ENCODE measurements around the gene SH2D3A.
"Not testable (repeated sequence)": the region's sequence is repeated elsewhere in the genome, so short reads cannot be mapped to it uniquely, and the experiment has no call there.

Gene SH2D3A

GRCh38 chr19:6761053-6761676 is 6.1 kb downstream of the SH2D3A start:
- no peak for DNase-seq (ENCODE audit: low spot score)

- no peak for DNase-seq (ENCODE audit: low spot score)
These were observed 6.6 kb downstream of the SH2D3A start for GRCh38 chr19:6760606-6761005.

- DNase-seq (ENCODE audit: low spot score): no peak
These were observed 12.4 kb downstream of the SH2D3A start for GRCh38 chr19:6754653-6755463.

GRCh38 chr19:6754136-6754535 is 13.1 kb downstream of the SH2D3A start:
- DNase-seq (ENCODE audit: low spot score): no peak

GRCh38 chr19:6753178-6754031 is 13.8 kb downstream of the SH2D3A start:
- peak; percentile 72 for DNase-seq (ENCODE audit: low spot score)

GRCh38 chr19:6752256-6753177 is 14.7 kb downstream of the SH2D3A start:
- DNase-seq (ENCODE audit: low spot score): no peak

- no peak for DNase-seq (ENCODE audit: low spot score)
These were observed 16.0 kb downstream of the SH2D3A start for GRCh38 chr19:6751189-6751588.

GRCh38 chr19:6750062-6750461 is 17.2 kb downstream of the SH2D3A start:
- no peak for DNase-seq (ENCODE audit: low spot score)

GRCh38 chr19:6748543-6748942 is 18.7 kb downstream of the SH2D3A start:
- DNase-seq (ENCODE audit: low spot score): not testable (repeated sequence)

- no peak for DNase-seq (ENCODE audit: low spot score)
These were observed 21.3 kb downstream of the SH2D3A start for GRCh38 chr19:6745965-6746364.

- DNase-seq (ENCODE audit: low spot score): no peak
These were observed 22.6 kb downstream of the SH2D3A start for GRCh38 chr19:6744381-6745301.

GRCh38 chr19:6743714-6744380 is 23.4 kb downstream of the SH2D3A start:
- DNase-seq (ENCODE audit: low spot score): no peak

- no peak for DNase-seq (ENCODE audit: low spot score)
These were observed 24.2 kb downstream of the SH2D3A start for GRCh38 chr19:6743066-6743465.

GRCh38 chr19:6740589-6741343 is 26.5 kb downstream of the SH2D3A start:
- DNase-seq (ENCODE audit: low spot score): no peak

GRCh38 chr19:6739883-6740588 is 27.2 kb downstream of the SH2D3A start:
- DNase-seq (ENCODE audit: low spot score): no peak

- peak; percentile 82 for DNase-seq (ENCODE audit: low spot score)
These were observed 27.8 kb downstream of the SH2D3A start, which contains the start of gene TRIP10 for GRCh38 chr19:6739390-6739882. TRIP10 (plus strand) TSS chr19:6739680; CDS start chr19:6739762, 82 bp downstream.

- DNase-seq (ENCODE audit: low spot score): peak; percentile 18
These were observed 28.3 kb downstream of the SH2D3A start for GRCh38 chr19:6738787-6739389.
